Immature natural killer cell (primary cell): ENCODE results near the gene HLA-F. TPM values are rescaled to one million over a fixed set of nuclear protein-coding genes. Genes with fewer than 3 reads are reported as not detected.

Source experiments
- DNase-seq, 3 donors: peaks; one replicate each; pipeline ENCODE4 v3.0.0; 2022; ENCODE audit warnings: mixed read lengths in 1 of 3
- H3K27ac Mint-ChIP-seq, 6 donors: one replicate each; pipeline ENCODE4 v1.8.0; 2020; ENCODE audit warnings: mixed read lengths in 6 of 6, mild to moderate bottlenecking in 5 of 6, inconsistent platforms in 4 of 6, moderate library complexity in 3 of 6
- H3K27me3 Mint-ChIP-seq, 3 donors: one replicate each; pipeline ENCODE4 v1.8.0; 2020 to 2021; ENCODE audit warnings: low read depth in 3 of 3, mild to moderate bottlenecking in 3 of 3, mixed read lengths in 3 of 3, moderate library complexity in 3 of 3, inconsistent platforms in 1 of 3
- H3K36me3 Mint-ChIP-seq, 3 donors: one replicate each; pipeline ENCODE4 v1.8.0; 2020; ENCODE audit warnings: mixed read lengths in 3 of 3, inconsistent platforms in 2 of 3, mild to moderate bottlenecking in 2 of 3
- H3K4me1 Mint-ChIP-seq, 2 donors: one replicate each; pipeline ENCODE4 v1.8.0; 2020; ENCODE audit warnings: inconsistent platforms in 2 of 2, mild to moderate bottlenecking in 2 of 2, mixed read lengths in 2 of 2, moderate library complexity in 1 of 2
- H3K4me3 Mint-ChIP-seq, 5 donors: one replicate each; pipeline ENCODE4 v1.8.0; 2020; ENCODE audit warnings: mild to moderate bottlenecking in 5 of 5, mixed read lengths in 5 of 5, inconsistent platforms in 3 of 5, moderate library complexity in 3 of 5
- H3K9me3 Mint-ChIP-seq, 6 donors: one replicate each; pipeline ENCODE4 v1.8.0; 2020; ENCODE audit warnings: mild to moderate bottlenecking in 6 of 6, mixed read lengths in 6 of 6, inconsistent platforms in 4 of 6, moderate library complexity in 3 of 6
- polyA plus RNA-seq, 3 donors: library from polyadenylated mRNA; unstranded; fragments of 300-500 nt; fragmentation: Illumina TruSeq; gene quantifications; one replicate each; pipeline ENCODE4 v1.2.3, GENCODE V29; 2021

Gene HLA-F
- polyA plus RNA-seq, 3 donors from 2014 or later = 595 to 720 (median 639) TPM

DNA sequence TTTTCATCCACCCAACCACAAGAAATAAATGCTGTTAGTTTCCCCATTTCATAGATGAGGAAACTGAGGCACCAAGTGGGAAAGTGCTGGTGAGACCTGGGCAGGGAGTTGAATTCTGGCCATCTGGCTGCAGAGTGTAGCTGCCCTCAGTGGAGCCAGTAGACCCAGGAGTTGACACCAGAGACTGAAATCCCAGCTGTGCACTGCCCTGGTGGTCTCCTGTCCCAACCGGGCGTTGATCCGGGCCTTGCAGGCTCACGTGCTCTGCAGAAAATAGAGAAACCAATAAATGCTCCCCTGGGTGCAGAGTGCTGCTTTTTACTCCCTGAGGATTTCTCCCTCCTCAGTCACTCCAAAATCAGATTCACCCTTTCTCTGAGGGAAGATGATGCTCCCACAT lies 18.4 kb downstream of the HLA-F start:
- no peak for DNase-seq
- H3K4me3 Mint-ChIP-seq = no peak overlapping the region
- H3K27me3 Mint-ChIP-seq = peaks cover 0 to 2% (median 0%) of the 10 kb centered on the region in 3 donors
- no peak overlapping the region for H3K27ac Mint-ChIP-seq
- H3K9me3 Mint-ChIP-seq = no peaks in the 10 kb centered on the region
- peaks cover 3% of the 10 kb centered on the region in 2 donors for H3K4me1 Mint-ChIP-seq
- peaks cover 0 to 13% (median 11%) of the 10 kb centered on the region in 3 donors for H3K36me3 Mint-ChIP-seq

DNA sequence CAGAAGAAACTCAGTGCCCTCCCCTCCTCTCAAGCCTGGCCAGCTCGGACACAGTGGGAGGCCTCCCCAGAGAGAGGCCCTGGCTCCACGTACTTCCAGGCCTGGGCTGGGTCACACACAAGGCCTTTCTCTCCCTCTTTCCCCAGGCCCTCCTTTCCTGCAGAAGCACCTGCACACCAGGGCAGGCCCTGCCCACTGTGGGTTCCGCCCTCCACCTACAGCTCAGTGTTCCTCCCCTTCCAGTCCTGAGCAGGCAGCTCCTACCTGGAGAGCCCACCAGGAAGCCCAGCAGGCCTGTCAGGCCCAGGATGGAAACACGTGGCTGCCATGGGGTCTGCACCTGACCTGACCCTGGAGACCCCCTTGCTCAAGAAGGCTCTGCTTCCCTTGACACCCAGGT lies 18.9 kb downstream of the HLA-F start:
- Mint-ChIP-seq H3K27me3 (peaks cover 0 to 2% (median 0%) of the 10 kb centered on the region in 3 donors), H3K27ac (no peak overlapping the region), H3K36me3 (peaks cover 0 to 17% (median 13%) of the 10 kb centered on the region in 3 donors)

DNA sequence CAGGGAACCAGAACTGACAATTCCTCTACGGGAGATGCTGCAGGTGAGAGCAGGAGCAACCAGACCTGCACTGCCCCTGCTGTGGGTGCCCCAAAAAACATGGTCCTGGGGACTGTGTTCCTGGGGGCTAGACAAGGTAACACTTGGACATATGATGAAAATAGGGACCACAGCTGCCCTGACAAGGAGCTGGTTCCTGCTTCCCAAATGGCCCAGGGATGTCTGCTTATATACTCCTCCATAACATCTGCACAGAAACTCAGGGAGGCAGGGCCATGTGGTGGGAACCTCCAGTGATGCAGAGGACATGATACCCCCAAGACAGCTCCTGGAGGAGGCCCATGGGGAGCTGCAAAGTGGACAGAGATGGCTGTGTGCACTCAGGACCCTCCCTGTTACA lies 19.8 kb downstream of the HLA-F start:
- no peak for DNase-seq
- Mint-ChIP-seq H3K4me1 (peaks cover 14% of the 10 kb centered on the region in 2 donors), H3K27me3 (peaks cover 0 to 2% (median 0%) of the 10 kb centered on the region in 3 donors), H3K4me3 (no peak overlapping the region), H3K36me3 (peaks cover 0 to 17% (median 10%) of the 10 kb centered on the region in 3 donors), H3K27ac (no peak overlapping the region), H3K9me3 (no peaks in the 10 kb centered on the region)

More for the DNA sequence above, 18.9 kb downstream of the HLA-F start:
- Mint-ChIP-seq H3K4me1 (peaks cover 7 to 8% of the 10 kb centered on the region in 2 donors), H3K4me3 (no peak overlapping the region), H3K9me3 (no peaks in the 10 kb centered on the region)
- no peak for DNase-seq

DNA sequence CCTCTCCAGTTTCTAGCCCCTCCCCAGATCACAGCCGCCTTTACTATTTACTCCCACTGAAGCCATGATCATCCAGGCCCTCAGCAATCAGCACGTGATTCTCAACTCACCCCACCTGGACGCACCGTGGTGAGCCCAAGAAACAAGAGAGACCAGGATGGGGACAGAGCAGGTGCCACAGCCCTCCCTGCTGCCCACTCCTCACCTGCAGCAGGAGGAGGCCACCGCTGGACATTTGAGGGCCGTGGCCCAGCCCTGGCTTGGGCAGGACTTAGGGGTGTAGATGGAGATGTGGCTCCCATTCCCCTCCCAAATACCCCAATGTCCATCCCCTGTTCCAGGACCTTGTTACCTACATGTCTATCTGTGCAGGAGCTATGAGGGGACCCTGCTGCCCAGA lies 20.3 kb downstream of the HLA-F start:
- Mint-ChIP-seq H3K4me3 (no peak overlapping the region), H3K36me3 (peaks cover 0 to 17% (median 9%) of the 10 kb centered on the region in 3 donors), H3K27ac (no peak overlapping the region), H3K4me1 (peaks cover 18 to 20% of the 10 kb centered on the region in 2 donors), H3K27me3 (peaks cover 0 to 5% (median 0%) of the 10 kb centered on the region in 3 donors), H3K9me3 (no peaks in the 10 kb centered on the region)
- no peak for DNase-seq

DNA sequence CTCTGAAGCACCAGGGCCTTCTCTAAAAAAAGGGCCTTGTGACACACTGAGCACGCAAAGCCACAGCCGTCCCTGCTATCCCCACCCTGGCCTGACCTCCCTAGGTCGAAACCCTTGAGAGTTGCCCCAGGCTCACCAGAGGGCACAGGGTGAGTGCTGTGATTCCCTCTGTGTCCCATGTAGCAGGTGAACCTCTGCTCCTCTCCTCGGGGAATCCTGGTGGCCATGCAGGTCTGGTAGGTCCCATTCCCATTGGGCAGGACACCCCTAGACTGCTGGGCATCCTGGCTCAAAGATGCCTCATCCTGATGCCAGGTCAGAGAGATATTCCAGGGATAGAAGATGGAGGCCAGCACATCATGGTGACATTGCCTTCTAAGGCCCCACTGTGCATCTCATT lies 20.9 kb downstream of the HLA-F start:
- no peak for DNase-seq
- no peak overlapping the region for H3K27ac Mint-ChIP-seq
- no peak overlapping the region for H3K4me3 Mint-ChIP-seq
- H3K36me3 Mint-ChIP-seq = peaks cover 0 to 17% (median 9%) of the 10 kb centered on the region in 3 donors
- no peaks in the 10 kb centered on the region for H3K9me3 Mint-ChIP-seq
- H3K27me3 Mint-ChIP-seq = peaks cover 0 to 7% (median 0%) of the 10 kb centered on the region in 3 donors
- peaks cover 21 to 25% of the 10 kb centered on the region in 2 donors for H3K4me1 Mint-ChIP-seq

DNA sequence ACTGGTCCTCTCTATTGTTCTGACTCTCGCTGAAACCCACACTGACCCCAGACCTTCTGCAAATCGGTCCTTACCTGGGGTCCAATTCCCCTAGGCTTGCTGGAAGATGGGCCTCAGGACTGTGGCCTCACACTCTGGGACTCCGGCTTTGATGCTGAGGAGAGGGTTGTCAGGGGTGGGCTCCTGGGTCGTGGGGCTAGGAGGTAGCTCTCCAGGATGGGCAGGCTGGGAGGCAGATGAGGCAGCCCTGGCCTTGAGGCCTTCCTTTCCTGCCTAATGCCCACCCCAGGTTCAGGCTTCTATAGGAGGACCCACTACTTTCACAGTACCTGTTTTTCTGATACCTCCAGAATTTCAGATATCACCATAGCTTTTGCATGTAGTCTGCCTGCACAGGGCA lies 21.4 kb downstream of the HLA-F start:
- Mint-ChIP-seq H3K27me3 (peaks cover 0 to 11% (median 0%) of the 10 kb centered on the region in 3 donors), H3K9me3 (no peaks in the 10 kb centered on the region), H3K36me3 (peaks cover 0 to 17% (median 9%) of the 10 kb centered on the region in 3 donors), H3K4me1 (peaks cover 25 to 30% of the 10 kb centered on the region in 2 donors), H3K4me3 (no peak overlapping the region), H3K27ac (no peak overlapping the region)
- no peak for DNase-seq

DNA sequence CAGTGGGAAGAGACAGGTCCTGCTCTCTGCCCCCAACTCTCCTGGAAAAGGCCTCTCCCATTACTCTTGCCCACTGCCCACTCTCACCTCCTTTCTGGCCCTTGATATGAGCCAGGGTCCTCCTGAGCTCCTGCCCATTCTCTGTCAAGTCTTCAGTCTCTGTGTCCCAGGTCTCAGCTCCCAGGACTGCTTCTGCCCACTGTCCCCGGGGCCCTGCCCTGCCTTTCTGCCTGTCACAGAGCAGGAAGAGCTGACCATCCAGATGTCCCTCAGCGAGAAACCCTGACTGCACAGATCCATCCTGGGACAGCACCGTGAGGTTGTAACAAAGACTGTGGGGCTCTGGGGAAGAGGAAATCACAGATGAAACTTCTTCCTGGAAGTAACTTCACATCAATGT lies 22.2 kb downstream of the HLA-F start:
- Mint-ChIP-seq H3K4me1 (peaks cover 30 to 38% of the 10 kb centered on the region in 2 donors), H3K9me3 (no peaks in the 10 kb centered on the region), H3K27ac (no peak overlapping the region), H3K4me3 (no peak overlapping the region), H3K36me3 (peaks cover 0 to 17% (median 9%) of the 10 kb centered on the region in 3 donors), H3K27me3 (peaks cover 0 to 11% (median 0%) of the 10 kb centered on the region in 3 donors)
- no peak for DNase-seq

DNA sequence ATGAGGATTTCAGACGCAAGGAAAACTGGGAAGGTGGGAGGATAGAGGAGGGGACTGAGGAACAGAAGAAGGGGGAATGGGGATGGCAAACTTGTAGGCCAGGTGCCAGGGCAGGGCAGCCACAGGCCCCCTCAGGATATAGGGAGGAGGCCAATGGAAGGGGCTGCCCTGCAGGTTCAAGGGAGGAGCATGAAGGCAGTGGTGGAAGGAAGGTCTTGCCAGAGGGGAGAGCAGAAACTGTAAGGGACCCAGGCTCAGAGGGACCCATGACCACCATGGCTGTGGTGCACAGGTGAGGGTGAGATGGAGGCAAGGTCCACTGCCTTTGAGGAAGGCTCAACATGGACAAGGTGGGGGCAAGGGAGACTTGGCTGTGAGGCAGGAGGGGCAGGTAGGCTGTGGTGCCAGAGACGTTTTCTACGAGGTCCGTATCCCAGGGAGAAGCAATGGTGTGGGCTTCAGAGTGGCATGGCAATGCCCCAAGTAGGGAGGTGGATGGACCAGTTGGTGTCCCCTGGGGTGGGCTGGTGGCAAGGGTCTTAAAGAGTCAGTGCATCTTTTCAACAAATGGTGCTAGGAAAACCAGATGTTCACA lies 22.7 kb downstream of the HLA-F start:
- Mint-ChIP-seq H3K27ac (peak overlapping the region in 2 of 6 donors; percentile 5 to 62), H3K4me3 (peak overlapping the region in 2 of 5 donors; percentile 53 to 65), H3K4me1 (peaks cover 30 to 44% of the 10 kb centered on the region in 2 donors), H3K9me3 (no peaks in the 10 kb centered on the region), H3K27me3 (peaks cover 0 to 11% (median 0%) of the 10 kb centered on the region in 3 donors), H3K36me3 (peaks cover 0 to 17% (median 9%) of the 10 kb centered on the region in 3 donors)
- no peak for DNase-seq

DNA sequence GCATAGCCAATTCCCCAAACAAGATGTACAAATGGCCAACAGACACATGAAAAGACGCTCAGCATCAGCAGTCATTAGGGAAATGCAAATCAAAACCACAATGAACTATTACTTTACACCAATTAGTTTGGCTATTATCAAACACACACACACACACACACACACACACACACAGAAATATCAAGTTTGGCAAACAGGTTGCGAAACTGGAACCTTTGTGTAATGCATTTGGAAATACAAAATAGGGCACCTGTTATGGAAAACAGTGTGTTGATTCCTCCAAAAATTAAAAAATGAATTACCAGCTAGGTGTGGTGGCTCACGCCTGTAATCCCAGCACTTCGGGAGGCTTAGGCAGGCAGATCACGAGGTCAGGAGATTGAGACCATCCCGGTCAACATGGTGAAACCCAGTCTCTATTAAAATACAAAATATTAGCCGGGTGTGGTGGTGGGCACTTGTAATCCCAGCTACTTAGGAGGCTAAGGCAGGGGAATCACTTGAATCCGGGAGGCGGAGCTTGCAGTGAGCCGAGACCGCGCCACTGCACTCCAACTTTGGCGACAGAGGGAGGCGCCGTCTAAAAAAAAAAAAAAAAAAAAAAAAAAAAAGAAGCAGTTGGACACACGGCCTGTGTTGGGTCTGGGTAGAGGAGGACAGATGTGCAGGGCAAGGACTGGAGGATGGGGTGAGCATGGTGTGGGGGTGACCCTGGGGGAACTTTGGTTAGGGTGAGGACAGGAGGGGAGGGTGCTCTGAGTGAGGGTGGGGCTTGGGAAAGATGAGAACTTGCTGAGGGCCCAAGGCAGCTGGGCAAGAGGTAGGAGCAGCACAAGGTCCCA lies 23.8 kb downstream of the HLA-F start:
- DNase-seq = no peak
- Mint-ChIP-seq H3K36me3 (peaks cover 0 to 17% (median 9%) of the 10 kb centered on the region in 3 donors), H3K27ac (peak overlapping the region in 1 of 6 donors; percentile 25), H3K27me3 (peaks cover 0 to 11% (median 0%) of the 10 kb centered on the region in 3 donors), H3K4me3 (peak overlapping the region; percentile 3 to 100 (median 91)), H3K9me3 (no peaks in the 10 kb centered on the region), H3K4me1 (peaks cover 32 to 55% of the 10 kb centered on the region in 2 donors)

DNA sequence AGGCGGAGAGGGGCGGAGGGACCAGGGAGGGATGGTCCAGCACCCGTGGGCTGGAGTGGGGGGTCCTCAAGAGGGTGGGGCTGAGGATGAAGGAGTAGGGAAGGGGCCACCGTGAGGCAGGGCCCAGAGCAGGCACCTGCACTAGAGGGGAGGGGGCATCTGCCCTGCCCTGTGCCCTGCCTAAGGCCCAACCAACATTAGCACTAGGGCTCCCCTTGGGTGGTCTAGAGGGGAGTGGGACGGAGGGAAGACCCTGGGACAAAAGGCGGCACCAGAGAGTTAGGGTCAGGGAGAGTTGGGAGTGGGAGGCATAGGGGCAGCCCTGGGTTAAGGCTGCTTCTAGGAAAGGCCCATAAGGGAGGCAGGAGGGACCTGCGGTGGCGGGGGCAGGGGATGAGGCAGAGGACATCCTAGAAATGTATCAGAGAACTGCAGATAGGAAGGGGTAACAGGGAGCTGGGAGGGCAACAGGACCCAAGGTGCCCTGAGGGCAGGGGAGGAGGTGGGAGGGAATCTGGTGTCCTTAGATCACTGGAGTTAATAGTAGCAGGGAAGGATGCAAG lies 24.5 kb downstream of the HLA-F start:
- peaks cover 0 to 17% (median 9%) of the 10 kb centered on the region in 3 donors for H3K36me3 Mint-ChIP-seq

DNA sequence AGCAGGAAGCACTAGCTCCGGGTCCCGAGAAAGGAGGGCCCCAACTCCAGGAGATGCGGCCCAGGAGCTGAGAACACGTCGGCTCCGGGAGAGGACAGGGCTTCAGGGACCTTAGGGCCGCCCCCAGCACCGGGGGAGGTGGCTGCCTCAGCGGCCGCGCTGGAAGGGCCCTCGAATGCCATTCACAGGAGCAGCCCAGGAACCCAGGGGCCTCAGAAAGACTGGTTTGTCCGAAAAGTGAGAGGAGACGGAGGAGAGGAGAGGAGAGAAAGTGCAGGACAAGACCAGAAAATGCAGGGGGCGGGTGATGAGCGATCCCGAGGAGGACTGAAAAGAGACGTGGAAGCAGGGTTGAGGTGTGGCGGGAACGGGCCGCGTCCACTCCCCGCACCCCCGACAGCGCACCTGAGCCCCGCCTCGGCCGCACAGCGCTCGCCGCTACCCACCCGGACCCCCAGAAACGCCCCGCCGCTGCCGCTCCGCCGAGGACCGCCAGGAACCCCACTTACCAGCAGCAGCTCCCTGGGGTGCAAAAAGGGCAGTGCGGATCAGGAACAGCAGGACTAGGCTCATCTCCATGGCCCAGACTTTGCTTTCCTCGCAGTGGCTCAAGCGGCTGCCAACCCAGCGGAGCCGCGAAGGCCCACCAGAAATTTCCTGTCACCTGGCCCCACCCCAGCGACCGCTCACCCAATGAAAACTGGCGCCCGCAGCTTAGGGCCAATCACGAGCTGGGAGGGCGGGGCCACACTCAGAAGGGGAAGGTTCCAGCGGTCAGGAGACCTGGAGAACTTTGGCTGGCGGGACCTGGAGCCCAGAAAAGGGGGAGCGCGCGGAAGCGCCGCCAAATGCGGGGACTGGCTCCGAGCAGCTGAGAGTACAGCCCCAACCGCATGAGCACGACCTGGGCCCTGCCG lies 25.4 kb downstream of the HLA-F start:
- peak overlapping the region; percentile 73 to 92 (median 90) for H3K27ac Mint-ChIP-seq
- peaks cover 0 to 17% (median 9%) of the 10 kb centered on the region in 3 donors for H3K36me3 Mint-ChIP-seq
- no peaks in the 10 kb centered on the region for H3K9me3 Mint-ChIP-seq
- DNase-seq = peak; percentile 82 to 84 (median 82)
- H3K4me3 Mint-ChIP-seq = peak overlapping the region; percentile 91 to 100 (median 96)
- peaks cover 41 to 71% of the 10 kb centered on the region in 2 donors for H3K4me1 Mint-ChIP-seq
- peaks cover 2 to 12% (median 6%) of the 10 kb centered on the region in 3 donors for H3K27me3 Mint-ChIP-seq

More for the DNA sequence above, 24.5 kb downstream of the HLA-F start:
- peaks cover 37 to 62% of the 10 kb centered on the region in 2 donors for H3K4me1 Mint-ChIP-seq
- peak overlapping the region; percentile 91 to 100 (median 96) for H3K4me3 Mint-ChIP-seq
- no peak for DNase-seq
- H3K27me3 Mint-ChIP-seq = peaks cover 0 to 11% (median 4%) of the 10 kb centered on the region in 3 donors
- no peaks in the 10 kb centered on the region for H3K9me3 Mint-ChIP-seq
- peak overlapping the region in 5 of 6 donors; percentile 2 to 91 (median 90) for H3K27ac Mint-ChIP-seq

DNA sequence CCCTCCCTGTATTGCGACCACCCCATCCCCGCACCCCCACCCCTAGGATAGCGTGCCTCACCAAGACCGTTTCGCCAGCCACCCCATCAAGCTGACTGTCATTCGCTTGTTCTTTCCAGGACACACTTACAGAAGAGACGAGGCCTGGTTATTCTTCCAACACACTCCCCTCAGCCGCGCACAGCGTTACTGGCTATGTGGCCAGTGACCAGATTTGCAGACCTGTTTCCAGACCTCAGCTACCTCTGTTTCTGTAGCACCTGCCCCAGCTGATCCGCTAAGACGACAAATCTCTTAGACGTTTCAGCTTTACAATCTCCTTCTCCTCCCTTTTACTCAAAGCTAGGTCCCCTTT lies 26.1 kb downstream of the HLA-F start:
- Mint-ChIP-seq H3K4me1 (peaks cover 41 to 73% of the 10 kb centered on the region in 2 donors), H3K27ac (peak overlapping the region; percentile 70 to 91 (median 82)), H3K36me3 (peaks cover 0 to 17% (median 9%) of the 10 kb centered on the region in 3 donors), H3K4me3 (peak overlapping the region; percentile 91 to 100 (median 96)), H3K27me3 (peaks cover 2 to 12% (median 6%) of the 10 kb centered on the region in 3 donors), H3K9me3 (no peaks in the 10 kb centered on the region)
- DNase-seq = no peak

DNA sequence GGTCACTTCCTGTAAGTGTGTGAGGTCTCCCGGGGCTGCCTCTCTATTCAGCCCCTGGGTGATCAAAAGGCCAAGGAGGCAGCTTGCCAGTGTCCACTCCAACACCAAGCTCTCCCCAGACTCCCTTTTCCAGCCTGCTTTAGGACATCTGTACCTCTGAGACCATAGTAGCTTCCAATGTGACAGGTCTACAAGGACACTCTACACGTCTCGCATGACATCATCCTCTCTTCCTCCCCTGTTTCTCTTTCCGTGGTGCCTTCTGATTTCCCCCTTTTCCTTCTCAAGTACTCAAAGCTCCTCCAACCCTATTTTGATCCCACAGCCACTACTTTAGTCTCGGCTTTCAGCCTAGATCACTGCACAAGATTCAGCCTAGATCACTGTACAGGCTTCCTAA lies 26.4 kb downstream of the HLA-F start:
- Mint-ChIP-seq H3K27ac (peak overlapping the region; percentile 70 to 91 (median 82)), H3K4me3 (peak overlapping the region; percentile 91 to 100 (median 96)), H3K27me3 (peaks cover 2 to 12% (median 6%) of the 10 kb centered on the region in 3 donors), H3K36me3 (peaks cover 0 to 19% (median 9%) of the 10 kb centered on the region in 3 donors), H3K9me3 (no peaks in the 10 kb centered on the region), H3K4me1 (peaks cover 41 to 73% of the 10 kb centered on the region in 2 donors)
- no peak for DNase-seq
